HPDE6-E6E7 (cell line): Measurements from ENCODE around the gene JPH3.

Experiments used
- DNase-seq: peaks from one replicate; pipeline ENCODE4 v3.0.0; 2011; ENCODE audit warnings: missing footprints; ENCODE audit errors: extremely low spot score

The JPH3 gene

DNA sequence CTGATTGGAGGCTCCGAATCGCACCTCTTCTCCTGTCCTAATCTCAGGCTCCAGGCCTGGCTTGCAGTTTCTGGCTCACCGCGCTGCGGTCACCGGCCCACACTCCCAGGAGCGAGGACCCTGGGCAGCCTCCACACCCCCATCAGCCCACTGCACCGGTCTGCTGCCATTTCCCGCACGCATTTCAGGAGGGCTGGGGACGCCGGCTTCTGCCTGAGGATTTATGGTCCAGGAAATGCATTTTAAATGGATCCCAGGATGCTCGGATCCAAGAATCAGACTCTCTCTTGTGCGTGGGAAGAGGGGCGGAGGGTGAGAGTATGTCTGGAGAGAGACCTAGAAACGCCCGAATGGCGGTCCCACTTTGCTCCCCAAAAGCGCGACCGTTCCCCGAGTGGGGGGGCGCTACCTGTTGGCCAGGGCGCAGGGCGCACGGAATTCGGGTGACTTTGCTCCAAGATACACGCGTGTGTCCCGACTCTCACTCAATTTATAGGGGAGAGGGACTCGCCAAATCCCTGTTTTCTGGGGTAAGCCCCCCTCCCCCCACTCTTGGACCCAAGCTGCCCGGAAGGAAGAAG is 817 bp upstream of the JPH3 start:
- DNase-seq, result no peak

DNA sequence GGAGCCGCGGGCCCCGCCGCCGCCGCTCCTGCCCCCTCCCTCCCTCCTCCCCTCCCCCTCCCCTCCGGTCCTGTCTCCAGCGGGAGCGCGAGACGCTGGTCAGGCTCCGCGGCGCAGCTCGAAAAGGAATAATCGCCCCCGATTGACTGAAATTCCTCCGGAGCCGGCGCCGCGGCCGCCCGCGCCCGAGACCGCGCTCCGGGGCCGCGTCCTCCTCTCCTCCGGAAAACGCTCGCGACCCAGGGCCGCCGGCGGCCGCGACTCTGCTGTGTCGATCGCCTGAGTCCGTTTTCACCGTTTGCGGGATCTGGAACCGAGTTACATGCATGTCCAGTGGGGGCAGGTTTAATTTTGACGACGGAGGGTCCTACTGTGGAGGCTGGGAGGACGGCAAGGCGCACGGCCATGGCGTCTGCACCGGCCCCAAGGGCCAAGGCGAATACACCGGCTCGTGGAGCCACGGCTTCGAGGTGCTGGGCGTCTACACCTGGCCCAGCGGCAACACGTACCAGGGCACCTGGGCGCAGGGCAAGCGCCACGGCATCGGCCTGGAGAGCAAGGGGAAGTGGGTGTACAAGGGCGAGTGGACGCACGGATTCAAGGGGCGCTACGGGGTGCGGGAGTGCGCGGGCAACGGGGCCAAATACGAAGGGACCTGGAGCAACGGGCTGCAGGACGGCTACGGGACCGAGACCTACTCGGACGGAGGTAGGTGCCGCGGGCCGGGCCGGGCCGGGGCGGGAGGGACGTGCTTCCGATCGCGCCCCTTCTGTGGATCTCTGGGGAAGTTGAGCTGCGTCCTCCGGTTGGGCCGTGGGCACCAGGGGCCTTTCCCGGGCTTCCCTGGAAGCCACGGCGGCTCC is 744 bp downstream of the JPH3 start:
- DNase-seq, result no peak

DNA sequence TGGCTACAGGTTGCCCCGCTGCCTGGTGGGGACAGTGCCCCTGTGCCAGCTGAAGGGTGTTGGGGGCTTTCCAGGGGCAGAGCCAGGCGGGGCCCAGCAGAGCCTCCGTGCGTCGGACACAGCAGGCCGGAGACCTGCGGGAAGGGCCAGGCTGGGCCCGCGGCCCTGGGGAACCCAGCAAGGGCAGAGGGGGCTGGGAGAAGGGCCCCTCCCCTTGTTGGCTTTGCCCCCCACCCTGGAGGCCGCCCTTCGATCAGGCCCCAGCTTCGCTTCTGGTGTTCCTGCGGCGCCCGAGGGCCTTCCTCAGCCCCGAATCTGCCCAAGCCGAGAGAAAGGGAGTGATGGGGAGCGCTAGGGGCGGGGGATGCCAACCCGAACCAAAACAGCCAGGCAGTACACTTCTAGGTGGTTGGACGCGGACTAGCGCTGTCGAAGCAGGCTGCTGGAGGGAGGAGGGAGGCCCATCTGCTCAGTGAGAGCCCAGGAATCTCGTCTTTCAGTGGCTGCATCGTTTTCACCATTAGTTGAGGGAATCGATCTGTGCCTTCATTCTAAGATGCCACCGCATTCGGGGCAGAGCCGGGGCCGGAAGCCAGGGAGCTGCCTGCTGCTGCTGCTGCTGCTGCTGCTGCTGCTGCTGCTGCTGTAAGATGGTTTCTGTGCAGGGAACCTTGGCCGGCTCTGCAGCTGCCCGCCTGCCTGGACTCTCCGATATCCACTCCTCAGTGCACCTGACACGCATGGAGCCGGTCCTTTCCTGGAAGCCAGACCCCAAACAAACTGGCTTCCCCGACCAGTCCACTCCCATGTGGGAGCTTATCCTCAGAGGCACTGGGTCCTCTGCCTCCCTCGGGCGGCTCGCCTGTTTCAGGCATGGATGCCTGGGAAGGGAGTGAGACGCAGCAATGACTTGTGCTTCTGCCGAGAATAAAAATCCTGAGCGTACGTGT is 1.7 kb downstream of the JPH3 start:
- no peak for DNase-seq

DNA sequence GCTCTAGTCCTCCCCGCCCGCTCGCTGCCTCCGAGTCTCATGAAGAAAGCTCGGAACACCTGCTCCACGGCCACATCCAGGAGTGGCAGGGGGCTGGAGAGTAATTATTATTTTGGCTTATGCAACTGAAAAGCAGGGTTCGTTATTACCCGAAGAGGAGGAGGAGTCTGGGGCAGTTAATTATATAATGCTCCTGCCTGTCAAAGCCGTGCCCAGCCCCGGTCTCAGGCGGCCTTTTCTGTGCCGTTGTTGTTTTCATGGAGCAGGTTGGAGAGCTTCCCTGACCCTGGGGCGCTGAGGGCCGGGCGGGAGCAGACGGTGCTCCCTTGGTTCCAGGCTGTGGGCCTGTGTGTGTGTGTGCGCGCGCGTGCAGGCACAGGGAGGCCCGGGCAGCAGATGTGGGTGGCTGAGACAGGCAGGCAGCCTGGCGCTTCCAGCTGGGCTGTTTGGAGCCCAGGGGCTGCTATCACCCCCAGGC is 2.4 kb downstream of the JPH3 start:
- DNase-seq, result no peak

DNA sequence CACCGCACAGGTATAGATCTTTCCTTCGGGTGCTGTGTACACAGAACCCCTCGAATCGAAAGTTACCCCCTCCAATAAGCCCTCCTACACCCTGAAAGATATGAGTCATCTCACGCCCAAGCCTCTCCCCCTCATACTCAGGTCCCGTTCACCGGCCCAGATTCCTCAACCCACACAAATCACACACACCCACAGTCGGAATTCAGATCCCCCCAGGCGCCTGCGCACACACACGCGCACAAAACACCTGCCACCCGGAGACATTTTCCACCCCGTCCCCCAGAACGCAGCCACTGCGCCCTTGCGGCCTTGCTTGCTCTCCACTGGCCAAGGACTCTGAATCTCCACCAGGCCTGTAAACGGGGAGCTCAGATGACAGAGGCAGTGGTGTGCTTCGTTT is 4.9 kb downstream of the JPH3 start:
- DNase-seq, result no peak

DNA sequence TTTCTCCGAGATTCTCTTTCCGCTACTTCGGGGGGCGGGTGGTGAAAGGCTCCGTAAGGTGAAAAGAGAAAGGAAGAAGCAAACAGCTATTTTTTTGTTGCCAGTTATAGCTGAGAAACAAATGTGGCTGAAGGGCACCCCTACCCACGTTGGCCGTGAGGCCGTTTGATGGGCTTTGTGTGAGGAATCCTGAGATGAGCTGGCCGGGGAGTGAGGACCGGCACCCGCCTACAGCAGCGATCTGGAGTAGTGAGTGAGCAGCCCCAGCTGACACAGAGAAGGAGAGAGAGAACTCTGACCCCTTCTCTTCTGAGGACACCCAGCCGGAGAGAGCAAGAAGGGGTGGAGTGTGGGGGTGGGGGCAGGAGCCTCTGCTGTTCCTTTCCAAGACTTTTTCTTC is 5.6 kb downstream of the JPH3 start:
- DNase-seq, result no peak

DNA sequence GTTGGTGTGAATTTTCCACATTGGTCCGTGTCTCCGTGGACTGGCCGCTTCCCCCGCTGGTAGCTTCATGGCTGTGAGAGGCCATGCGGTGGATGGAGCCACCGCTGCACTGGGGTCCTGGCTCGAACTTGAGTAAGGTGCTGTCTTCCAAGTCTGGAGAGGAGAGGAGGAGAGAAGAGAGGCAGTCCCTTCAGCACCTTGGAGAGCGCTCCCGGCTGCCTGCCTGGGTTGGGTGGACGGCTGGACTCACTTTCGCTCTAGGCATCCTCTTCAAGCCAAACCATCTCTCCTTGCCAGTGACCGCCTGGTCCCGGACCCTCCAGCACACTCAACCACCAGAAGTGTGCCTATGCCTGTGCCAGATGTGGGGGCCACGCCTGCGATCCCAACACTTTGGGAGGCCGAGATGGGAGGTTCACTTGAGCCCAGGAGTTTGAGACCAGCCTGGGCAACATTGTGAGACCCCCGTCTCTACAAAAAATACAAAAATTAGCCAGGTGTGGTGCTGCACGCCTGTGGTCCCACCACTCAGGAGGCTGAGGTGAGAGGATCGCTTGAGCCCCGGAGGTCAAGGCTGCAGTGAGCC is 6.2 kb downstream of the JPH3 start:
- DNase-seq, result peak; percentile 78

DNA sequence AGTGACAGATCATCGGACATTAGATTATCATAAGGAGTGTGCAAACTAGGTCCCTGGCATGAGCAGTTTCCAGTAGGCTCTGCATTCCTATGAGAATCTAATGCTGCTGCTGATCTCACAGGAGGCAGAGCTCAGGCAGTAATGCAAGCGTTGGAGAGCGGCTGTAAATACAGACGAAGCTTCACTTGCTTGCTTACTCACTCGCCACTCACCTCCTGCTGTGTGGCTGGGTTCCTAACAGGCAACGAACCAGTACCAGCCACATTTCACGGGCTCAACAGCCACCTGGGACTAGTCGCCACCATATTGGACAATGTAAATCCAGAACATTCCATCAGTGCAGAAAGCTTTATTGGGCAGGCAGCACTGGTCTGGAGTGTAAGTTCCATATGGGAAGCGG is 7.7 kb downstream of the JPH3 start:
- no peak for DNase-seq

DNA sequence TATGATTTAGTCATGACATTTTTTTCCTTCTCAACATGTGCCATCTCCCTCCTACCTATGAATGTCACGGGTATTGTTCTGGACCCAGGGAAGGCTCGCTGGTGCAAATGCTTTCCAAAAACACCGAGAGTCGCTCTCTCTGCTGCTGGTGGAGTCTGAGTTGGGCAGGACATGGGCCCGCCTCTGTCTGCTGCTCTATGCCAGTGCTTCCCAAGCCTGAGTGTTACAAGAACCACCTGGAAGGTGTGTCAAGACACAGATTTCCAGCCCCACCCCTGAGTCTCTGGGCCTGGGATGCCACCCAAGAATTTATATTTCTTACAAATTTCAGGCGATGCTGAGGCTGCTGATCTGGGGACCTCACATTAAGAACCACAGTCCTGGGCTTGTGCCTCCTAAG is 9.1 kb downstream of the JPH3 start:
- DNase-seq, result no peak

DNA sequence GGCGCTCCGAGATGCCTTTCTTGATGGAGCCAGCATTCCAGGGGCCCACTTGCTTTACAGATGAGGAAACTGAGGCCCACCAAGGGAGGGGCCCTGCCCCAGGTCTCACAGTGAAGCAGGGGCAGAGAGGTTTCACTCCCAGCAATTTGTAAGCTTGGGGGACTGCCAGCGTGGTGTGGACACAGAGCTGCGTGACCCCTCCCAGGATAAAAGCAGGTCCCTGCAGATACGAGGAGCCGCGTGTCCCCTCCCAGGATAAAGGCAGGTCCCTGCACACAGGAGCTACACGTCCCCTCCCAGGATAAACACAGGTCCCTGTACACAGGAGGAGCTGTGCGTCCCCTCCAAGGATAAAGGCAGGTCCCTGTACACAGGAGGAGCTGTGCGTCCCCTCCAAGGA is 11.7 kb downstream of the JPH3 start:
- no peak for DNase-seq

DNA sequence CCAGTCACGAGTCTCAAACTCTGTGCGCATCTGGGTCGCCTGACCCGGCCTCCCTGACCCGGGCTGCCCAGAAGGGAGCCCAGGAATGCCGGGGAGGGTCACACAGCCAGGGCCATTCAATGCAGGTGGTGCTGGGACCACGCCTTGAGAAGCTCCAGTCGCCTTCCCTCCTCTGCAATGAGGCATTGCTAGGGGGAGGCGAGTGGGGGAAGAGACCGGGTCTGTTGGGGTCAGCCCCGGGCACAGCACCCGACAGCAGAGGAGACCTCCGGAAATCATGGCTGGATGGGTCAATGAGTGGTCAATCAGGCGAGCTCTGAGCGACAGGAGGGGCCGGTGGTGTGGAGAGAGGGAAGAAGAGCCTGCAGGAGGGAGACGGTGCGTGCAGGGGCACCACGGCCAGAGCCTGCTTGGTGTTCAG is 13.3 kb downstream of the JPH3 start:
- DNase-seq, result no peak

DNA sequence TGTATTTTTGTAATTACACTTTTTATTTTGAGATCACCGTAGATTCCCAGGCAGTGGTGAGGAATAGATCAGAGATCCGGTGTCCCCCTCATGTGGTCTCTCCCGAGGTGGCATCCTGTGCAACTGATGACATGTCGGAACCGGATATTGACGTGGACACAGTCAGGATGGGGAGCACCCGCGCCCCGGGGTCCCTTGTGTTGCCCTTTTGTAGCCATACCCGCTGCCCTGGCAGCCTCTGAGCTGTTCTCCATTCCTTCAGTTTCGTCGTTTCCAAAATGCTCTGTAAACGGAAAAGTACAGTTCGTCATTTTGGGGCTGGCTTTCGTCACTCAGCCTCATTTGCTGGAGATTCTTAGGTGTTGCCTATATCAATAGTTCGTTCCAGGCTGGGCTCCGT is 14.2 kb downstream of the JPH3 start:
- DNase-seq, result no peak

DNA sequence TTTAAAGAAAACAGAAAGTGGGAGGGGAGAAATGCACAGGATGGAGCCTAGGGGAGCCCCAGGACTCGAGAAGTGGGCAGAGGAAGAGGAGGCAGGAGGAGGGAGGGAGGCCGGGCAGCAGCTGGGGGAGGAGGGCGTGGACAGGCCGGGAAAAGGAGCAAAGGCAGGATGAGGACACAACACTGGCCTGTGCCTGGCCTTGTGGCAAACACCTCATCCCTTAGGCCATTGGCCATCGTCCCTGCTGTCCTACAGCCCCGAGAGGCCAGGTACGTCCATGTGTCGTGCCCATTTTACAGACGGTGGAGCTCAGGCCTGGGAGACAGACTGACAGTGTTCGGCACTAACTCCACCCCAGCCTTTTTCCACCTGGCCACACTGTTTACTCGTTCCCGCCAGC is 15.9 kb downstream of the JPH3 start:
- no peak for DNase-seq

DNA sequence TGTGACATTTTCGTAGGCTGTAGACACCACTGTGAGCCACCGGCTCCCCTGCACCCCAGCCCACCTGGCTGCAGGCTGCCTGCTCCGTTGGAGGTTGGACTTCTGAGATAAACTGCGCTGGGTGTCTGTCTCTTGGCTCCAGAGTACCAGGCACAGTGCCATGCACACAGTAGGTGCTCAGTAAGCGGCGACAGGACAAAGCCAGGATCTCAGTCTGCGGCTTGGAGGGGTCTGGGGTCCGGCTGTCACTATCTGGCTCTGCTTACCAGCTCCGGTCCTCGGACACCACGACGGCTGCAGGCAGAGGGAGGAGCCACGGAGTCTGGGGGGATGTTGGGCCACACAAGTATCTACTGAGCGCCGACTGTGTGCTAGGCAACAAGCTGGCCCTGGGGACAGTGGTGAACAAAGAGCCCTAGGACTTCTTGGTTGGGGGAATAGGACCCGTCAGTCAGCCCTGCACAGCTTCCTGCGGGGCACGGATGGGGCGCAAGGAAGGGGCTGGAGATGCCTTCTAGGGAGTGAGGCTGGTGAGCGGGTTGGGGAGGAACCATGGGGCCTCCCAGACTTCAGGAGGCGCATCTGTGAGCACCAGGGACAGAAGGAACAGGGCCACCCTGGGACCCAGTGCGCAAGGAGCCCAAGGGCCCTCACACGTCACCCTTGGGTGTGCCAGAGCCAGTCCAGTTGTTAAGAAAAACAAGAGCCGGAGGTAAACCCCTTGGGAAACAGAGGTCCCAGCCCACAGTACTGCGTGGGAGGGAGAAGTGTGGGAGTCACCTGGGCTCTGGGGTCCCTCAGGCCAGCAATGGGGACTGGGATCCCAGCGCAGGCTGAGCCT is 17.3 kb downstream of the JPH3 start:
- no peak for DNase-seq

DNA sequence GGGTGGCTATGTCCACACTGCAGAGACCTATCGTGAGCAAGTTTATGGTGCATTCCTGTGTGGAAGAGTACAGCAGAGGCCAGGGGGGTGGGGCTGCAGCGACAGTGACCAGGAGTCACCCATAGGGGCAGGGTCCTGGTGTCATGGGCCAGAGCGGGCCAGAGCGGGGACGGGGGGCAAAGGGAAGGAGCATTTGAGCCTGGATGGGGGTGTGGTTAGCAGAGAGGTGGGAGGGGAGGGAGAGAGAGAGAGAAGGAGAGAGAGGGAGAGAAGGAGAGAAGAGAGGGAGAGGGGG is 17.8 kb downstream of the JPH3 start:
- no peak for DNase-seq

DNA sequence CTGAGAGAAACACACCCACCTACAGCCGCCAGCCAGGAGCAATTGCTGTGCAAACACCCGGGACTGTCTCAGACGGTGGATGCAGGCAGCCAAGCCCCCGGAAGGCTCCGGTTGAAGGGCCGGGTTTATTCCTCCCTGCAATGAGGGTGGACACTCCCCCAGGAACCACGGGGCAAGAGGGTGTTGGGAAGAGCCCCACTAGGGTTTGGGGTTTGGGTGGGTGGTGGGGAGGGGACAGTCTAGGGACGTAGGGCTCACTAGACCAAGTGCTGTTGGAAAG is 19.2 kb downstream of the JPH3 start:
- no peak for DNase-seq

DNA sequence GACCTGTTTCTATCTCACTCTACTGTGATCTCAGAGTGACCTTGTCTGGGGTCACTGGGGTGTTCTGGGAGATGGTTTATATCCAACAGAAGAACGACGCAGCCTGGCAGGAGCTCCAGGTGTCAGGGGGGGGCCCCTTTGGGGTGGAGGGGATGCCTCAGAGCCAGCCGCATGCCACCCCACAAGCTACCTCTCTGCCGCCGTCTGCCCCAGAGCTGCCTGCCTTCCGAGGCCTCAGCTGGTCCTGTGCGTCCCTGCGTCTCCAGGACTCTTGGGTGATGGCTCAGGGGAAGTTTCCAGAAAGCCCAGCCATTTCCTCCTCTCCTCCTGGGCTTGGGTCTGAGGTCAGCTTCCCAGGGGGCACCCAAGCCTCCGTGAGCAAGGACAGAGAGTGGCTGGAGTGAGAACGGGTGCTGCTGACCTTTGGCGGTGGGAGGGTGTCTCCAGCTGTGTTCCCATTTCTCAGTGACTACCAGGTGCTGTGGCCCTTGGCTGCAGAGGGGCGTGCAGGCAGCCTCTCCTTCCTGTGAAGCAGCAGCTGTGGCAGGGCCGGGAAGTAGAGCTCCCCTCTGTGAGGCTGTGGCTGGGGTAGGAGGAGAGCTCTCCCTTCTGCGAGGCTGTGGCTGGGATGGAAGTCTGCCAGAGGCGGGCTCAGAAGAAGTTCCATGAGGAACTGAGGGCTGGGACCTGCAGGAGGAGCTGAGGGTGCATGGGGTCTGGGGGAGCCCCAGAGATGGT is 19.8 kb downstream of the JPH3 start:
- no peak for DNase-seq

DNA sequence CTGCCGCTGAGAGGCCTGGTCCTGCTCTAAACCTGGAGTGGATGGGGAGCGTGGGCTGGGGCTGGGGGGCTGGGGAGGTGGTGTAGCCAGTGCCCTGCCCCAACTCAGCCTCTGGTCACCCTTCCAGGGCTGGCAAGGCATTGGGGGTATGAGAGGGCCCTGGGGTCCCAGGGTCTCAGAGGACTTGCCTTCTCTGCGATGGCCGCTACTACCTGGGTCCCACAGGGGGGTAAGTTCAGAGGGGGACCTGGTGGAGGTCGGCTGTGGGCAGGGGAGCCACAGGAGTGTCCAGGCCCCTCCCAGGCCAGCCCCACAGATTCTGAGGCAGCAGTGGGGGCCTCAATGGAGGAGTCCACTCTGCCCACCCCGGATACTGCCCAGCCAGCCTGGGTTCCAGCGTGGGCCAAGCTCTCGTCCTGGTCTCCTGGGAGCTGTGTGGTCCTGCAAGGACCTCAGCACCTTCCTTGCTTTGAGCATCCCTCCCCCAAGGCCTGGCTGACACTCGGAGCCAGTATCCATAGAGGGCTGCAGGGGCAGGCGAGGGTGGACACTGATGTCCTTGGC is 20.5 kb downstream of the JPH3 start:
- no peak for DNase-seq

DNA sequence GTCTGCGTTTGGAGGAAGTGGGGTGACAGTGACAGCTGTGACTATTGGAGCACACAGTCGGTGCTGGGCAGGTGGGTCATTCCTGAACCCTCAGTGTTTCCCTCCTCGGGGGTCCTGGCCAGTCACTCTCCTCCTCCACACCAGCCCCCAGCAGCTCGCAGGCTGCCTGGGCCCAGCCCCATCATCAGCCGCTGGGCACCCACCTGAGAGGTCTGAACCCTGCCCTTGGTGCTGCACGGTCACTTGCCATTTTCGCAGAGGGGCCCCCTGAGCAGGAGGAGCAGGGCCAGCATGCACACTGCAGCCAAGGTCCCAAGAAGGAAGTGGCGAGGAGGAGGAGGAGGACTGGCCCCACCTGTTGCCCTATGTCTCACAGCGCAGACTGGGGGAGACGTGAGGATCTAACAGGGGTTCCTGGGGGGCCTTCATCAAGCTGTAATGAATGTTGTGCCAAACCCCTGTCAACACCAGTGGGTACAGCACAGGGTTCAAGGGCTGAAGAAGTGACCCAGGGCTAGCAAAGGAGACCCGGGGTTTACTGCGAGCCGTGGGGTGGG is 23.0 kb downstream of the JPH3 start:
- no peak for DNase-seq

DNA sequence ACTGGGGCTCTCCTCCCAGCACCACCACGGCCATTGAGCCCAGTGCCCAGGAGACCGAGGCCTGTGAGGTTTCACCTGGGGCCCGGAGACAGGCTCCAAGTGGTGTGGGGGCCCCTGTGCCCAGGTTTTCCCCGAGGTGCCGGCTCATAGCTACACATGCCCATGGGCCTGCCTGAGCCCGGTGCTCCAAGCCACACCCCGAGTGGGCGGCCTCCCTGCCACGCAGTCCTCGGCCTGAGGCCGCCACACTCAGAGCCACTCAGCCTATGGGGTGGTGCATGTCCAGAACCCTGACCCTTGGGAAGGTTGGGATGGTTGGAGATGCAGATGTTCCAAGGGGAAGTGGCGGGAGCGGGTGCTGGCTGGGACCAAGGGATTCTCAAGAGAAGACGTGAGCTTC is 24.1 kb downstream of the JPH3 start:
- no peak for DNase-seq
